CD14-positive monocyte (primary cell): ENCODE measurements around the gene LTB4R2. TPM values are rescaled to one million over a fixed set of nuclear protein-coding genes. Genes with fewer than 3 reads are reported as not detected.

Experiments
- DNase-seq, 3 donors: peaks; one replicate each; pipeline ENCODE4 v3.0.0-alpha.2; 2011 to 2022
- H2AFZ ChIP-seq: 2 replicates; pipeline ENCODE4 v1.6.0; 2012; ENCODE audit warnings: mild to moderate bottlenecking, low read depth, low read length, inconsistent platforms; ENCODE audit not compliant: insufficient read depth, poor library complexity, severe bottlenecking
- H3K27ac ChIP-seq, 2 donors: 1 replicate in 1 of 2; 2 replicates in 1 of 2; pipeline ENCODE4 v1.5.1; 2012 to 2013; ENCODE audit warnings: low read length in 2 of 2, control low read depth in 1 of 2, inconsistent platforms in 1 of 2, low read depth in 1 of 2, mild to moderate bottlenecking in 1 of 2
- H3K27me3 ChIP-seq, 2 donors: one replicate each; pipeline versions ENCODE4 v1.6.0 to v1.6.1; 2011 to 2013; ENCODE audit warnings: low read length in 2 of 2; ENCODE audit not compliant: control insufficient read depth in 2 of 2, insufficient read depth in 2 of 2
- H3K36me3 ChIP-seq, 2 donors: replicated peaks in 1 of 2; 1 replicate in 1 of 2; 2 replicates in 1 of 2; pipeline versions ENCODE4 v1.5.1 to v1.6.1; 2012 to 2013; ENCODE audit warnings: low read length in 2 of 2, control low read depth in 1 of 2, inconsistent platforms in 1 of 2, mild to moderate bottlenecking in 1 of 2; ENCODE audit not compliant: insufficient read depth in 2 of 2, control insufficient read depth in 1 of 2
- H3K4me1 ChIP-seq, 2 donors: 1 replicate in 1 of 2; 2 replicates in 1 of 2; pipeline versions ENCODE4 v1.5.1 to v1.6.1; 2012 to 2013; ENCODE audit warnings: low read length in 2 of 2, control low read depth in 1 of 2, inconsistent platforms in 1 of 2, mild to moderate bottlenecking in 1 of 2, moderate library complexity in 1 of 2; ENCODE audit not compliant: insufficient read depth in 2 of 2, control insufficient read depth in 1 of 2
- H3K4me2 ChIP-seq: replicated peaks from 2 replicates; pipeline ENCODE3; 2012; ENCODE audit warnings: low read length, moderate library complexity, mild to moderate bottlenecking; ENCODE audit not compliant: poor library complexity, severe bottlenecking; ENCODE audit errors: extremely low read depth
- H3K4me3 ChIP-seq, 3 experiments: fragments of 200-600 bp in 1 of 3; sonication (generic) in 1 of 3; replicated peaks in 1 of 3; 1 replicate in 2 of 3; 2 replicates in 1 of 3; pipeline ENCODE4 v1.5.1; 2011 to 2013; ENCODE audit warnings: low read length in 3 of 3, mild to moderate bottlenecking in 3 of 3, control low read depth in 2 of 3, low read depth in 2 of 3, inconsistent platforms in 1 of 3, moderate library complexity in 1 of 3
- H3K79me2 ChIP-seq: 2 replicates; pipeline ENCODE4 v1.6.0; 2012; ENCODE audit warnings: mild to moderate bottlenecking, control low read depth, inconsistent platforms, low read length, moderate library complexity; ENCODE audit not compliant: insufficient read depth
- H3K9ac ChIP-seq: 2 replicates; pipeline ENCODE4 v1.6.0; 2017; ENCODE audit warnings: low read length, mild to moderate bottlenecking; ENCODE audit not compliant: insufficient read depth, poor library complexity, severe bottlenecking
- H3K9me3 ChIP-seq, 2 donors: replicated peaks in 1 of 2; 1 replicate in 1 of 2; 2 replicates in 1 of 2; pipeline versions ENCODE4 v1.5.1 to v1.6.1; 2012 to 2013; ENCODE audit warnings: low read length in 2 of 2, control low read depth in 1 of 2; ENCODE audit not compliant: control insufficient read depth in 1 of 2, insufficient read depth in 1 of 2
- H4K20me1 ChIP-seq: 2 replicates; pipeline ENCODE4 v1.6.0; 2012; ENCODE audit warnings: mild to moderate bottlenecking, low read length, control low read depth, moderate library complexity; ENCODE audit not compliant: insufficient read depth
- H3K27ac Mint-ChIP-seq, 7 donors: one replicate each; pipeline ENCODE4 v1.8.0; 2020; ENCODE audit warnings: mild to moderate bottlenecking in 7 of 7, mixed read lengths in 7 of 7, moderate library complexity in 6 of 7, inconsistent platforms in 2 of 7
- H3K27me3 Mint-ChIP-seq, 3 donors: one replicate each; pipeline ENCODE4 v1.8.0; 2021 to 2022; ENCODE audit warnings: low read depth in 3 of 3, mild to moderate bottlenecking in 3 of 3, mixed read lengths in 3 of 3, moderate library complexity in 3 of 3, inconsistent platforms in 1 of 3
- H3K36me3 Mint-ChIP-seq, 2 donors: one replicate each; pipeline ENCODE4 v1.8.0; 2020; ENCODE audit warnings: mixed read lengths in 2 of 2, inconsistent platforms in 1 of 2, mild to moderate bottlenecking in 1 of 2
- H3K4me1 Mint-ChIP-seq: one replicate; pipeline ENCODE4 v1.8.0; 2020; ENCODE audit warnings: mild to moderate bottlenecking, mixed read lengths
- H3K4me3 Mint-ChIP-seq, 2 donors: one replicate each; pipeline ENCODE4 v1.8.0; 2020; ENCODE audit warnings: mild to moderate bottlenecking in 2 of 2, mixed read lengths in 2 of 2, moderate library complexity in 1 of 2
- H3K9me3 Mint-ChIP-seq, 7 donors: one replicate each; pipeline ENCODE4 v1.8.0; 2020 to 2022; ENCODE audit warnings: mixed read lengths in 7 of 7, mild to moderate bottlenecking in 6 of 7, moderate library complexity in 6 of 7, inconsistent platforms in 2 of 7
- CTCF ChIP-seq: fragments of 200-600 bp; IDR thresholded peaks from one replicate; pipeline ENCODE4 v1.8.0; 2022; ENCODE audit warnings: antibody characterized with exemption, mild to moderate bottlenecking
- WGBS: methylation state at CpG from one replicate; pipeline ENCODE4 v1.1.5; 2013; ENCODE audit warnings: missing lambda C conversion rate; ENCODE audit not compliant: insufficient coverage; 5-methylcytosine and 5-hydroxymethylcytosine counted together
- intact Hi-C, 2 donors: fragments of 100-400 bp; cut with micrococcal nuclease; formaldehyde crosslinking; loops; one replicate each; pipeline versions ENCODE4 v1.15.0 to v1.15.1; 2023
- polyA plus RNA-seq, 3 donors: library from polyadenylated mRNA; depleted of rRNA in 1 of 3; unstranded in 2 of 3; stranded (reverse) in 1 of 3; fragments of 300-500 nt in 2 of 3; fragments of >200 nt in 1 of 3; fragmentation: Illumina TruSeq in 2 of 3; gene quantifications; 1 replicate in 2 of 3; 2 replicates in 1 of 3; pipeline ENCODE4 v1.2.3, GENCODE V29; 2012 to 2021

LTB4R2 gene
- polyA plus RNA-seq, 3 donors: 2.7 to 25.1 (median 2.9) TPM

- 98% methylated on average over 7 of the region's 8 CpGs for WGBS
- Histone ChIP-seq H3K79me2 (peaks cover 21% of the 10 kb centered on the region), H3K4me1 (peaks cover 69 to 90% of the 10 kb centered on the region in 2 donors), H3K36me3 (peaks cover 19 to 26% of the 10 kb centered on the region in 2 donors), H3K27ac (no peak overlapping the region), H3K9ac (no peak overlapping the region), H3K4me2 (no peak overlapping the region), H3K9me3 (peaks cover 0 to 2% of the 10 kb centered on the region in 2 donors), H3K4me3 (no peak overlapping the region), H2AFZ (no peak overlapping the region), H4K20me1 (peaks cover 52% of the 10 kb centered on the region), H3K27me3 (peaks cover 9 to 21% of the 10 kb centered on the region in 2 donors)
- Mint-ChIP-seq H3K4me1 (peaks cover 82% of the 10 kb centered on the region), H3K4me3 (no peak overlapping the region), H3K9me3 (peaks cover 0 to 6% (median 5%) of the 10 kb centered on the region in 7 donors), H3K36me3 (peaks cover 36 to 39% of the 10 kb centered on the region in 2 donors), H3K27me3 (peaks cover 21 to 35% (median 28%) of the 10 kb centered on the region in 3 donors), H3K27ac (no peak overlapping the region)
- intact Hi-C loops: loop anchor here in 1 of 2 donors (2.0 kb wide), 1 partner anchor 97 kb away; no protein-coding TSS in a partner anchor
- TF ChIP-seq CTCF: no peak
- DNase-seq: no peak
Observed at GRCh38 chr14:24337824-24338175, 27.9 kb downstream of the LTB4R2 start.

- Histone ChIP-seq H3K9ac (peak overlapping the region; percentile 76), H3K4me3 (peak overlapping the region; percentile 63 to 90 (median 88)), H3K79me2 (peaks cover 21% of the 10 kb centered on the region), H3K4me2 (peak overlapping the region; percentile 95), H3K4me1 (peaks cover 60 to 79% of the 10 kb centered on the region in 2 donors), H3K36me3 (peaks cover 19 to 26% of the 10 kb centered on the region in 2 donors), H2AFZ (peak overlapping the region; percentile 91), H3K27me3 (peaks cover 9 to 18% of the 10 kb centered on the region in 2 donors), H3K27ac (peak overlapping the region; percentile 16 to 95), H3K9me3 (peaks cover 0 to 2% of the 10 kb centered on the region in 2 donors), H4K20me1 (peaks cover 51% of the 10 kb centered on the region)
- DNase-seq: no peak
- WGBS: 82% methylated on average over 14 of the region's 14 CpGs
- H3K36me3 Mint-ChIP-seq: peaks cover 36 to 39% of the 10 kb centered on the region in 2 donors
- no peak for TF ChIP-seq CTCF
- intact Hi-C loops: no loop called here
- peak overlapping the region; percentile 96 to 99 for H3K4me3 Mint-ChIP-seq
- H3K4me1 Mint-ChIP-seq: peaks cover 74% of the 10 kb centered on the region
- peak overlapping the region in 5 of 7 donors; percentile 19 to 97 (median 91) for H3K27ac Mint-ChIP-seq
- H3K9me3 Mint-ChIP-seq: peaks cover 0 to 6% (median 5%) of the 10 kb centered on the region in 7 donors
- H3K27me3 Mint-ChIP-seq: peaks cover 13 to 24% (median 19%) of the 10 kb centered on the region in 3 donors
Observed at GRCh38 chr14:24338843-24339242, 28.9 kb downstream of the LTB4R2 start.
